GM23338 (cell line): ENCODE measurements around the gene SLF2. TPM values are rescaled to one million over a fixed set of nuclear protein-coding genes. Genes with fewer than 3 reads are reported as not detected.
A peak's percentile ranks its signal among the peaks of the same experiment; 100 is the strongest.

ENCODE experiments used
- ATAC-seq: fragments of 200-7000 bp; cut with Tn5 transposase; 3 replicates; pipeline ENCODE4 v1.9.1; 2020
- DNase-seq: peaks from one replicate; pipeline ENCODE4 v3.0.0-alpha.2; 2015; ENCODE audit warnings: low spot score
- H2AFZ ChIP-seq: fragments of 200-600 bp; sonication (generic); 2 replicates; pipeline ENCODE4 v1.8.0; 2016; ENCODE audit warnings: antibody characterized with exemption, mild to moderate bottlenecking, moderate library complexity
- H3F3A ChIP-seq: fragments of 200-600 bp; sonication (generic); replicated peaks from 2 replicates; pipeline ENCODE4 v1.8.0; 2017; ENCODE audit warnings: antibody characterized with exemption, mixed run types, low read depth
- H3K27ac ChIP-seq: fragments of 200-600 bp; sonication (generic); 2 replicates; pipeline ENCODE4 v1.6.1; 2016; ENCODE audit warnings: low read depth
- H3K27me3 ChIP-seq: fragments of 200-600 bp; sonication (generic); 2 replicates; pipeline ENCODE4 v1.8.0; 2016; ENCODE audit warnings: mild to moderate bottlenecking, mixed run types, moderate library complexity; ENCODE audit not compliant: insufficient read depth
- H3K36me3 ChIP-seq: fragments of 200-600 bp; sonication (generic); 2 replicates; pipeline ENCODE4 v1.8.0; 2016; ENCODE audit warnings: mild to moderate bottlenecking; ENCODE audit not compliant: insufficient read depth
- H3K4me1 ChIP-seq: fragments of 200-600 bp; sonication (generic); 2 replicates; pipeline ENCODE4 v1.8.0; 2016; ENCODE audit warnings: mild to moderate bottlenecking, moderate library complexity; ENCODE audit not compliant: insufficient read depth
- H3K4me2 ChIP-seq: fragments of 200-600 bp; sonication (generic); 2 replicates; pipeline ENCODE4 v1.7.1; 2017; ENCODE audit warnings: mixed run types
- H3K4me3 ChIP-seq: fragments of 200-600 bp; sonication (generic); 2 replicates; pipeline ENCODE4 v1.6.1; 2016; ENCODE audit warnings: mixed run types
- H3K79me2 ChIP-seq: fragments of 200-600 bp; sonication (generic); replicated peaks from 2 replicates; pipeline ENCODE4 v1.8.0; 2017; ENCODE audit warnings: mild to moderate bottlenecking; ENCODE audit not compliant: insufficient read depth
- H3K9me2 ChIP-seq: fragments of 200-600 bp; sonication (generic); 2 replicates; pipeline ENCODE4 v1.8.0; 2017; ENCODE audit not compliant: insufficient read depth
- H4K20me1 ChIP-seq: fragments of 200-600 bp; sonication (generic); replicated peaks from 2 replicates; pipeline ENCODE4 v1.8.0; 2017; ENCODE audit warnings: mild to moderate bottlenecking; ENCODE audit not compliant: insufficient read depth
- H3K27ac Mint-ChIP-seq: 2 replicates; pipeline ENCODE4 v1.8.0; 2020; ENCODE audit warnings: inconsistent platforms, mild to moderate bottlenecking, moderate library complexity, mixed read lengths
- H3K27me3 Mint-ChIP-seq: 3 replicates; pipeline ENCODE4 v1.8.0; 2022; ENCODE audit warnings: low read depth, mild to moderate bottlenecking, moderate library complexity, mixed read lengths, inconsistent platforms; ENCODE audit not compliant: insufficient read depth, poor library complexity
- H3K36me3 Mint-ChIP-seq: 3 replicates; pipeline ENCODE4 v1.8.0; 2021; ENCODE audit warnings: low read depth, mild to moderate bottlenecking, inconsistent platforms, moderate library complexity, mixed read lengths
- H3K4me1 Mint-ChIP-seq: 3 replicates; pipeline ENCODE4 v1.8.0; 2020; ENCODE audit warnings: mild to moderate bottlenecking, inconsistent platforms, mixed read lengths
- H3K4me3 Mint-ChIP-seq: 3 replicates; pipeline ENCODE4 v1.8.0; 2021; ENCODE audit warnings: moderate library complexity, mild to moderate bottlenecking, inconsistent platforms, mixed read lengths
- H3K9me3 Mint-ChIP-seq: 3 replicates; pipeline ENCODE4 v1.8.0; 2020; ENCODE audit warnings: moderate library complexity, mild to moderate bottlenecking, inconsistent platforms, mixed read lengths
- CREB1 ChIP-seq: fragments of 250-450 bp; sonication (Bioruptor Pico); IDR thresholded peaks from 2 replicates; pipeline ENCODE4 v1.5.0; 2020; ENCODE audit warnings: low read depth, mild to moderate bottlenecking, moderate library complexity
- JUNB ChIP-seq: IDR thresholded peaks from one replicate; pipeline ENCODE4 v1.6.1; 2016; ENCODE audit warnings: antibody characterized with exemption; ENCODE audit not compliant: unreplicated experiment
- STAT1 ChIP-seq: IDR thresholded peaks from one replicate; pipeline ENCODE4 v1.6.1; 2016; ENCODE audit warnings: antibody characterized with exemption; ENCODE audit not compliant: unreplicated experiment
- ZNF331 ChIP-seq: fragments of 250-450 bp; sonication (Bioruptor Pico); IDR thresholded peaks from 2 replicates; pipeline ENCODE4 v1.5.0; 2020; ENCODE audit warnings: low read depth, mild to moderate bottlenecking, moderate library complexity
- polyA plus RNA-seq: library from polyadenylated mRNA; unstranded; fragments of >200 nt; fragmentation: Nextera tagmentation; extraction: Ambion mirVana; gene quantifications from 2 replicates; pipeline ENCODE4 v1.2.1, GENCODE V29; 2016
- total RNA-seq: library from RNA; depleted of rRNA; stranded (reverse); fragments of >200 nt; shearing (Covaris generic); gene quantifications from 2 replicates; pipeline ENCODE4 v1.2.3, GENCODE V29; 2014
- TF ChIP-seq, protein P1 (sequence below), 2 experiments: fragments of 200-600 bp in 1 of 2; sonication (generic) in 1 of 2; conservative IDR thresholded peaks; 2 replicates each; pipeline versions ENCODE4 v1.5.1 to v1.6.1; 2016 to 2017; ENCODE audit warnings: antibody characterized with exemption in 2 of 2, low read depth in 2 of 2, mild to moderate bottlenecking in 2 of 2, moderate library complexity in 1 of 2
- TF ChIP-seq, protein P2 (sequence below): fragments of 250-450 bp; sonication (Bioruptor Pico); IDR thresholded peaks from 2 replicates; pipeline ENCODE4 v1.5.0; 2020; ENCODE audit warnings: mild to moderate bottlenecking, moderate library complexity

The SLF2 gene
- total and polyA plus RNA-seq, 2 experiments from 2014 or later = 13.6 to 22.1 TPM

- Histone ChIP-seq H3K4me1 (peaks cover 14% of the 10 kb centered on the region; the same call in 1 of the 2 replicates), H3K4me2 (no peak overlapping the region), H3K4me3 (no peak overlapping the region), H3K9me2 (no peaks in the 10 kb centered on the region), H3K27me3 (peaks cover 10% of the 10 kb centered on the region; the same call in 1 of the 2 replicates), H2AFZ (no peak overlapping the region), H3K79me2 (no peaks in the 10 kb centered on the region), H4K20me1 (no peaks in the 10 kb centered on the region), H3F3A (0 out of 2 replicates have a peak, but pooled peaks cover 4% of the 10 kb centered on the region), H3K36me3 (no peaks in the 10 kb centered on the region), H3K27ac (no peak overlapping the region)
- Mint-ChIP-seq H3K27me3 (peaks cover 28% of the 10 kb centered on the region), H3K4me3 (no peak overlapping the region), H3K9me3 (no peaks in the 10 kb centered on the region; the same call in 2 of the 3 replicates), H3K27ac (no peak overlapping the region), H3K4me1 (peaks cover 26% of the 10 kb centered on the region), H3K36me3 (peaks cover 10% of the 10 kb centered on the region)
- TF ChIP-seq CREB1 = no peak
- TF ChIP-seq, protein P1, sequence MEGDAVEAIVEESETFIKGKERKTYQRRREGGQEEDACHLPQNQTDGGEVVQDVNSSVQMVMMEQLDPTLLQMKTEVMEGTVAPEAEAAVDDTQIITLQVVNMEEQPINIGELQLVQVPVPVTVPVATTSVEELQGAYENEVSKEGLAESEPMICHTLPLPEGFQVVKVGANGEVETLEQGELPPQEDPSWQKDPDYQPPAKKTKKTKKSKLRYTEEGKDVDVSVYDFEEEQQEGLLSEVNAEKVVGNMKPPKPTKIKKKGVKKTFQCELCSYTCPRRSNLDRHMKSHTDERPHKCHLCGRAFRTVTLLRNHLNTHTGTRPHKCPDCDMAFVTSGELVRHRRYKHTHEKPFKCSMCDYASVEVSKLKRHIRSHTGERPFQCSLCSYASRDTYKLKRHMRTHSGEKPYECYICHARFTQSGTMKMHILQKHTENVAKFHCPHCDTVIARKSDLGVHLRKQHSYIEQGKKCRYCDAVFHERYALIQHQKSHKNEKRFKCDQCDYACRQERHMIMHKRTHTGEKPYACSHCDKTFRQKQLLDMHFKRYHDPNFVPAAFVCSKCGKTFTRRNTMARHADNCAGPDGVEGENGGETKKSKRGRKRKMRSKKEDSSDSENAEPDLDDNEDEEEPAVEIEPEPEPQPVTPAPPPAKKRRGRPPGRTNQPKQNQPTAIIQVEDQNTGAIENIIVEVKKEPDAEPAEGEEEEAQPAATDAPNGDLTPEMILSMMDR (conservative IDR thresholded peaks at IDR 0.05; ENCODE audit: low read depth in 2 of 2) = 0 out of 4 replicates have a peak, but pooled peaks of 1 of the 2 experiments have one; percentile 12
- DNase-seq = no peak
- ATAC-seq = no peak
These were observed 97.6 kb downstream of the SLF2 start for GRCh38 chr10:101010329-101010728.

DNA sequence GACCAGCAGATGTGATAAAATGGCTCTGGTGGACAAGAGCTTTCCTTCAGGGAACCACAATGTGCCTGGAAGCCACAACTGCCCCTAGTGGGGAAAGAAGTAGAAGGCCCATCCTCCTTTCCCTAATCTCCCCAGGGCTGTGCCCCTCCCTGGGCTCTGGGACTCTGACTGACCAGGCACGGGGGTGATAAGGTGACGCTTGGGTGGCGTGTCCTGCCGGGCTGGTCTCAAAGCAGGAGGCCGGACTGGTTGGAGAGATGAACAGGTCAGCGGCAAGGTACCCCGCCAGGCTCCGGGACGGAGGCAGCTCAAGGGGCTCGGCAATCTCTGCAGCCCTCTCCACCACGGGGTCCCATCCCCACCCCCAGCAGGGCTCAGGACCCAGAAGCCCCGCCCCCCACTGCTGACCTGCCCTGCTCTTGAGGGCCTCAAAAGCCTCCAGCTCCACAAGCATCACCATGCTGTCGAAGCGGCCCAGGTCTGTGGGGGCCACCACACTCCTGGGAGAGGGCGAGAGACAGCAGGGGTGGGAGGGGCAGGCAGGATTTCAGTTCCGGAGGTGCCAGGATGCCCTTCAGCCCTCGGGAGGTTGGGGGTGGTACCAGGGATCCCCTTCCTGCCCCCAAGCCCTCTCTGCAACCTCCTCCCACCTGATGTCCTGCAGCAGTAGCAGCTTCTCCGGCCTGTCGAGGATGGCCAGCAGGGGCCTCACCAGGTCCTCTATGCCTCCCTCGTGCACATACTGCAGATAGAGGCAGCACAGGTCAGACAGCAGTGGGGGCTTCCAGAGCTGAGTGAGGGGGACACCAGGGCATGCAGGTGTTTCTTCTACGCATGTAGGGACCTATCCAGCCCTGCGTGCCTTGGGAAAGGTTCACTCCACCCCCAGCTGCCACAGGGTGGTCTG is 99.0 kb downstream of the SLF2 start:
- Mint-ChIP-seq H3K4me3 (no peak overlapping the region), H3K36me3 (no peaks in the 10 kb centered on the region), H3K9me3 (no peaks in the 10 kb centered on the region; the same call in 2 of the 3 replicates), H3K4me1 (peaks cover 26% of the 10 kb centered on the region), H3K27me3 (peaks cover 35% of the 10 kb centered on the region), H3K27ac (no peak overlapping the region)
- ATAC-seq (peak; percentile 49), DNase-seq (peak; percentile 77)
- Histone ChIP-seq H3K4me2 (no peak overlapping the region), H3K36me3 (no peaks in the 10 kb centered on the region), H2AFZ (no peak overlapping the region; the same call in 1 of the 2 replicates), H4K20me1 (no peaks in the 10 kb centered on the region), H3K4me1 (peaks cover 14% of the 10 kb centered on the region; the same call in 1 of the 2 replicates), H3F3A (0 out of 2 replicates have a peak, but pooled peaks cover 4% of the 10 kb centered on the region), H3K27me3 (peaks cover 19% of the 10 kb centered on the region), H3K4me3 (no peak overlapping the region), H3K27ac (no peak overlapping the region), H3K9me2 (no peaks in the 10 kb centered on the region), H3K79me2 (no peaks in the 10 kb centered on the region)
- TF ChIP-seq, protein P2, sequence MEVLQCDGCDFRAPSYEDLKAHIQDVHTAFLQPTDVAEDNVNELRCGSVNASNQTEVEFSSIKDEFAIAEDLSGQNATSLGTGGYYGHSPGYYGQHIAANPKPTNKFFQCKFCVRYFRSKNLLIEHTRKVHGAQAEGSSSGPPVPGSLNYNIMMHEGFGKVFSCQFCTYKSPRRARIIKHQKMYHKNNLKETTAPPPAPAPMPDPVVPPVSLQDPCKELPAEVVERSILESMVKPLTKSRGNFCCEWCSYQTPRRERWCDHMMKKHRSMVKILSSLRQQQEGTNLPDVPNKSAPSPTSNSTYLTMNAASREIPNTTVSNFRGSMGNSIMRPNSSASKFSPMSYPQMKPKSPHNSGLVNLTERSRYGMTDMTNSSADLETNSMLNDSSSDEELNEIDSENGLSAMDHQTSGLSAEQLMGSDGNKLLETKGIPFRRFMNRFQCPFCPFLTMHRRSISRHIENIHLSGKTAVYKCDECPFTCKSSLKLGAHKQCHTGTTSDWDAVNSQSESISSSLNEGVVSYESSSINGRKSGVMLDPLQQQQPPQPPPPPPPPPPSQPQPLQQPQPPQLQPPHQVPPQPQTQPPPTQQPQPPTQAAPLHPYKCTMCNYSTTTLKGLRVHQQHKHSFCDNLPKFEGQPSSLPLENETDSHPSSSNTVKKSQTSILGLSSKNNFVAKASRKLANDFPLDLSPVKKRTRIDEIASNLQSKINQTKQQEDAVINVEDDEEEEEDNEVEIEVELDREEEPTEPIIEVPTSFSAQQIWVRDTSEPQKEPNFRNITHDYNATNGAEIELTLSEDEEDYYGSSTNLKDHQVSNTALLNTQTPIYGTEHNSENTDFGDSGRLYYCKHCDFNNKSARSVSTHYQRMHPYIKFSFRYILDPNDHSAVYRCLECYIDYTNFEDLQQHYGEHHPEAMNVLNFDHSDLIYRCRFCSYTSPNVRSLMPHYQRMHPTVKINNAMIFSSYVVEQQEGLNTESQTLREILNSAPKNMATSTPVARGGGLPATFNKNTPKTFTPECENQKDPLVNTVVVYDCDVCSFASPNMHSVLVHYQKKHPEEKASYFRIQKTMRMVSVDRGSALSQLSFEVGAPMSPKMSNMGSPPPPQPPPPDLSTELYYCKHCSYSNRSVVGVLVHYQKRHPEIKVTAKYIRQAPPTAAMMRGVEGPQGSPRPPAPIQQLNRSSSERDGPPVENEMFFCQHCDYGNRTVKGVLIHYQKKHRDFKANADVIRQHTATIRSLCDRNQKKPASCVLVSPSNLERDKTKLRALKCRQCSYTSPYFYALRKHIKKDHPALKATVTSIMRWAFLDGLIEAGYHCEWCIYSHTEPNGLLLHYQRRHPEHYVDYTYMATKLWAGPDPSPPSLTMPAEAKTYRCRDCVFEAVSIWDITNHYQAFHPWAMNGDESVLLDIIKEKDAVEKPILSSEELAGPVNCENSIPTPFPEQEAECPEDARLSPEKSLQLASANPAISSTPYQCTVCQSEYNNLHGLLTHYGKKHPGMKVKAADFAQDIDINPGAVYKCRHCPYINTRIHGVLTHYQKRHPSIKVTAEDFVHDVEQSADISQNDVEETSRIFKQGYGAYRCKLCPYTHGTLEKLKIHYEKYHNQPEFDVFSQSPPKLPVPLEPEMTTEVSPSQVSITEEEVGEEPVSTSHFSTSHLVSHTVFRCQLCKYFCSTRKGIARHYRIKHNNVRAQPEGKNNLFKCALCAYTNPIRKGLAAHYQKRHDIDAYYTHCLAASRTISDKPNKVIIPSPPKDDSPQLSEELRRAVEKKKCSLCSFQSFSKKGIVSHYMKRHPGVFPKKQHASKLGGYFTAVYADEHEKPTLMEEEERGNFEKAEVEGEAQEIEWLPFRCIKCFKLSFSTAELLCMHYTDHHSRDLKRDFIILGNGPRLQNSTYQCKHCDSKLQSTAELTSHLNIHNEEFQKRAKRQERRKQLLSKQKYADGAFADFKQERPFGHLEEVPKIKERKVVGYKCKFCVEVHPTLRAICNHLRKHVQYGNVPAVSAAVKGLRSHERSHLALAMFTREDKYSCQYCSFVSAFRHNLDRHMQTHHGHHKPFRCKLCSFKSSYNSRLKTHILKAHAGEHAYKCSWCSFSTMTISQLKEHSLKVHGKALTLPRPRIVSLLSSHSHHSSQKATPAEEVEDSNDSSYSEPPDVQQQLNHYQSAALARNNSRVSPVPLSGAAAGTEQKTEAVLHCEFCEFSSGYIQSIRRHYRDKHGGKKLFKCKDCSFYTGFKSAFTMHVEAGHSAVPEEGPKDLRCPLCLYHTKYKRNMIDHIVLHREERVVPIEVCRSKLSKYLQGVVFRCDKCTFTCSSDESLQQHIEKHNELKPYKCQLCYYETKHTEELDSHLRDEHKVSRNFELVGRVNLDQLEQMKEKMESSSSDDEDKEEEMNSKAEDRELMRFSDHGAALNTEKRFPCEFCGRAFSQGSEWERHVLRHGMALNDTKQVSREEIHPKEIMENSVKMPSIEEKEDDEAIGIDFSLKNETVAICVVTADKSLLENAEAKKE (CRISPR knock-in tag) = 0 out of 2 replicates have a peak, but pooled peaks have one; percentile 11
- TF ChIP-seq ZNF331 (CRISPR knock-in tag) (no peak), JUNB (no peak), STAT1 (no peak)
- TF ChIP-seq, protein P1 (conservative IDR thresholded peaks at IDR 0.05; ENCODE audit: low read depth in 2 of 2) = peak; percentile 53 to 56
